SK-N-SH treated with all-trans-retinoic acid at 6 μM for 48 hours (cell line): Measurements from ENCODE around the gene FRYL.

Experiments used
- ESRRG ChIP-seq: fragments of 250-450 bp; sonication (Bioruptor Pico); IDR thresholded peaks from 2 replicates; pipeline ENCODE4 v1.6.1; 2021; ENCODE audit warnings: mild to moderate bottlenecking
- GLIS3 ChIP-seq: fragments of 250-450 bp; sonication (Bioruptor Pico); IDR thresholded peaks from 2 replicates; pipeline ENCODE4 v1.5.0; 2020; ENCODE audit warnings: mild to moderate bottlenecking, moderate library complexity
- TOX ChIP-seq: fragments of 250-450 bp; sonication (Bioruptor Pico); IDR thresholded peaks from 2 replicates; pipeline ENCODE4 v1.8.0; 2021; ENCODE audit warnings: mild to moderate bottlenecking, moderate library complexity, borderline replicate concordance
- ZC3H10 ChIP-seq: fragments of 250-450 bp; sonication (Bioruptor Pico); IDR thresholded peaks from 2 replicates; pipeline ENCODE4 v1.5.1; 2021; ENCODE audit warnings: mild to moderate bottlenecking, moderate library complexity
- ZFP3 ChIP-seq: fragments of 250-450 bp; sonication (Bioruptor Pico); IDR thresholded peaks from 2 replicates; pipeline ENCODE4 v1.5.0; 2020; ENCODE audit warnings: mild to moderate bottlenecking, moderate library complexity
- TF ChIP-seq, protein P1 (sequence below): fragments of 250-450 bp; sonication (Bioruptor Pico); IDR thresholded peaks from 2 replicates; pipeline ENCODE4 v1.8.0; 2021; ENCODE audit warnings: low read depth, mild to moderate bottlenecking, moderate library complexity, borderline replicate concordance
- TF ChIP-seq, protein P2 (sequence below): fragments of 250-450 bp; sonication (Bioruptor Pico); IDR thresholded peaks from 2 replicates; pipeline ENCODE4 v1.5.1; 2020; ENCODE audit warnings: low read depth, mild to moderate bottlenecking, moderate library complexity

DNA sequence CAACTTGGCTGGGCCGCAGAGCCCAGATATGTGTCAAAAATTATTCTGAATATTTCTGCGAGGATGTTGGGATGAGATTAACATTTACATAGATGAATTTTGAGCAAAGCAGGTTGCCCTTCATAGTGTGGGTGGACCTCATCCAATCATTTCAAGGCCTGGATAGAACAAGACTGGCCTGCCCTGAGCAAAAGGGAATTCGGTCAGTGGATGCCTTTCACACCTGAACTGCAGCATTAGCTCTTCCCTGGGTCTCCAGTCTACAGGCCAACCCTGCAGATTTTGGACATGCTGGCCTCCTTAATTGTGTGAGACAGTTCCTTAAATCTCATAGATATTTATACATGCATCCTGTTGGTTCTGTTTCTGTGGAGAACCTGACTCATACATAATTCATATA lies 329.3 kb downstream of the FRYL start:
- TF ChIP-seq ZFP3 (CRISPR knock-in tag) (no peak), GLIS3 (no peak), ESRRG (CRISPR knock-in tag) (no peak), TOX (CRISPR knock-in tag) (no peak), ZC3H10 (CRISPR knock-in tag) (no peak)
- TF ChIP-seq, protein P1, sequence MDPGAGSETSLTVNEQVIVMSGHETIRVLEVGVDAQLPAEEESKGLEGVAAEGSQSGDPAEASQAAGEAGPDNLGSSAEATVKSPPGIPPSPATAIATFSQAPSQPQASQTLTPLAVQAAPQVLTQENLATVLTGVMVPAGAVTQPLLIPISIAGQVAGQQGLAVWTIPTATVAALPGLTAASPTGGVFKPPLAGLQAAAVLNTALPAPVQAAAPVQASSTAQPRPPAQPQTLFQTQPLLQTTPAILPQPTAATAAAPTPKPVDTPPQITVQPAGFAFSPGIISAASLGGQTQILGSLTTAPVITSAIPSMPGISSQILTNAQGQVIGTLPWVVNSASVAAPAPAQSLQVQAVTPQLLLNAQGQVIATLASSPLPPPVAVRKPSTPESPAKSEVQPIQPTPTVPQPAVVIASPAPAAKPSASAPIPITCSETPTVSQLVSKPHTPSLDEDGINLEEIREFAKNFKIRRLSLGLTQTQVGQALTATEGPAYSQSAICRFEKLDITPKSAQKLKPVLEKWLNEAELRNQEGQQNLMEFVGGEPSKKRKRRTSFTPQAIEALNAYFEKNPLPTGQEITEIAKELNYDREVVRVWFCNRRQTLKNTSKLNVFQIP (CRISPR knock-in tag), result no peak
- TF ChIP-seq, protein P2, sequence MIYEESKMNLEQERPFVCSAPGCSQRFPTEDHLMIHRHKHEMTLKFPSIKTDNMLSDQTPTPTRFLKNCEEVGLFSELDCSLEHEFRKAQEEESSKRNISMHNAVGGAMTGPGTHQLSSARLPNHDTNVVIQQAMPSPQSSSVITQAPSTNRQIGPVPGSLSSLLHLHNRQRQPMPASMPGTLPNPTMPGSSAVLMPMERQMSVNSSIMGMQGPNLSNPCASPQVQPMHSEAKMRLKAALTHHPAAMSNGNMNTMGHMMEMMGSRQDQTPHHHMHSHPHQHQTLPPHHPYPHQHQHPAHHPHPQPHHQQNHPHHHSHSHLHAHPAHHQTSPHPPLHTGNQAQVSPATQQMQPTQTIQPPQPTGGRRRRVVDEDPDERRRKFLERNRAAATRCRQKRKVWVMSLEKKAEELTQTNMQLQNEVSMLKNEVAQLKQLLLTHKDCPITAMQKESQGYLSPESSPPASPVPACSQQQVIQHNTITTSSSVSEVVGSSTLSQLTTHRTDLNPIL, result no peak
